Epithelial cell of proximal tubule (primary cell): ENCODE results near the gene KLK2. TPM values are rescaled to one million over a fixed set of nuclear protein-coding genes. Genes with fewer than 3 reads are reported as not detected.
A peak's percentile ranks its signal among the peaks of the same experiment; 100 is the strongest.
"Not testable (repeated sequence)": the region's sequence is repeated elsewhere in the genome, so short reads cannot be mapped to it uniquely, and the experiment has no call there.

ENCODE experiments used
- DNase-seq: peaks from one replicate; pipeline ENCODE4 v3.0.0-alpha.2; 2011; ENCODE audit warnings: low read depth
- H3K4me3 ChIP-seq: 2 replicates; pipeline ENCODE4 v1.5.1; 2011; ENCODE audit warnings: low read depth, mild to moderate bottlenecking, low read length
- CTCF ChIP-seq: conservative IDR thresholded peaks from 2 replicates; pipeline ENCODE4 v1.5.1; 2012; ENCODE audit warnings: low read depth, mild to moderate bottlenecking, low read length
- total RNA-seq: library from RNA; depleted of rRNA; stranded (reverse); fragments of >200 nt; gene quantifications from 2 replicates; pipeline ENCODE4 v1.2.3, GENCODE V29; 2015

The KLK2 gene
- total RNA-seq, 1 donor from 2014 or later = not detected

GRCh38 chr19:50890422-50891252 lies 17.4 kb downstream of the KLK2 start:
- no peak for DNase-seq
- H3K4me3 ChIP-seq = no peak overlapping the region
- TF ChIP-seq CTCF = no peak

GRCh38 chr19:50891253-50891625 lies 18.0 kb downstream of the KLK2 start:
- DNase-seq = no peak
- H3K4me3 ChIP-seq = no peak overlapping the region
- no peak for TF ChIP-seq CTCF

- DNase-seq = no peak
- H3K4me3 ChIP-seq = no peak overlapping the region
- TF ChIP-seq CTCF = peak; percentile 29
Measured at GRCh38 chr19:50893047-50893736, 20.0 kb downstream of the KLK2 start.

- DNase-seq = no peak
- no peak for TF ChIP-seq CTCF
- H3K4me3 ChIP-seq = no peak overlapping the region
Measured at GRCh38 chr19:50894478-50895356, 21.5 kb downstream of the KLK2 start.

- not testable (repeated sequence) for H3K4me3 ChIP-seq, DNase-seq
Measured at GRCh38 chr19:50896089-50896590, 22.9 kb downstream of the KLK2 start.

GRCh38 chr19:50896591-50897190 lies 23.5 kb downstream of the KLK2 start:
- H3K4me3 ChIP-seq = no peak overlapping the region
- peak; percentile 70 for DNase-seq
- no peak for TF ChIP-seq CTCF
